ENCODE data around the gene NF2.
A peak's percentile ranks its signal among the peaks of the same experiment; 100 is the strongest.

NF2 gene

GRCh38 chr22:29700206-29700899, 96.9 kb downstream of the NF2 start:
- TF ChIP-seq, protein P1, sequence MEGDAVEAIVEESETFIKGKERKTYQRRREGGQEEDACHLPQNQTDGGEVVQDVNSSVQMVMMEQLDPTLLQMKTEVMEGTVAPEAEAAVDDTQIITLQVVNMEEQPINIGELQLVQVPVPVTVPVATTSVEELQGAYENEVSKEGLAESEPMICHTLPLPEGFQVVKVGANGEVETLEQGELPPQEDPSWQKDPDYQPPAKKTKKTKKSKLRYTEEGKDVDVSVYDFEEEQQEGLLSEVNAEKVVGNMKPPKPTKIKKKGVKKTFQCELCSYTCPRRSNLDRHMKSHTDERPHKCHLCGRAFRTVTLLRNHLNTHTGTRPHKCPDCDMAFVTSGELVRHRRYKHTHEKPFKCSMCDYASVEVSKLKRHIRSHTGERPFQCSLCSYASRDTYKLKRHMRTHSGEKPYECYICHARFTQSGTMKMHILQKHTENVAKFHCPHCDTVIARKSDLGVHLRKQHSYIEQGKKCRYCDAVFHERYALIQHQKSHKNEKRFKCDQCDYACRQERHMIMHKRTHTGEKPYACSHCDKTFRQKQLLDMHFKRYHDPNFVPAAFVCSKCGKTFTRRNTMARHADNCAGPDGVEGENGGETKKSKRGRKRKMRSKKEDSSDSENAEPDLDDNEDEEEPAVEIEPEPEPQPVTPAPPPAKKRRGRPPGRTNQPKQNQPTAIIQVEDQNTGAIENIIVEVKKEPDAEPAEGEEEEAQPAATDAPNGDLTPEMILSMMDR (IDR thresholded peaks at IDR 0.05; ENCODE audit: control insufficient read depth, insufficient read depth, low read depth, low read length, missing control alignments) = no peak
- no peak overlapping the region for H3K4me3 ChIP-seq (ENCODE audit: control insufficient read depth, low read depth, low read length)
- no peak for DNase-seq (ENCODE audit: low read depth)

GRCh38 chr22:29700900-29701154, 97.4 kb downstream of the NF2 start:
- DNase-seq (ENCODE audit: low read depth) = no peak
- no peak overlapping the region for H3K4me3 ChIP-seq (ENCODE audit: control insufficient read depth, low read depth, low read length)
- TF ChIP-seq, protein P1 (IDR thresholded peaks at IDR 0.05; ENCODE audit: control insufficient read depth, insufficient read depth, low read depth, low read length, missing control alignments) = no peak

- DNase-seq (ENCODE audit: low read depth) = no peak
- TF ChIP-seq, protein P1 (IDR thresholded peaks at IDR 0.05; ENCODE audit: control insufficient read depth, insufficient read depth, low read depth, low read length, missing control alignments) = no peak
- no peak overlapping the region for H3K4me3 ChIP-seq (ENCODE audit: control insufficient read depth, low read depth, low read length)
Observed at GRCh38 chr22:29701155-29701999, 97.9 kb downstream of the NF2 start.

DNA sequence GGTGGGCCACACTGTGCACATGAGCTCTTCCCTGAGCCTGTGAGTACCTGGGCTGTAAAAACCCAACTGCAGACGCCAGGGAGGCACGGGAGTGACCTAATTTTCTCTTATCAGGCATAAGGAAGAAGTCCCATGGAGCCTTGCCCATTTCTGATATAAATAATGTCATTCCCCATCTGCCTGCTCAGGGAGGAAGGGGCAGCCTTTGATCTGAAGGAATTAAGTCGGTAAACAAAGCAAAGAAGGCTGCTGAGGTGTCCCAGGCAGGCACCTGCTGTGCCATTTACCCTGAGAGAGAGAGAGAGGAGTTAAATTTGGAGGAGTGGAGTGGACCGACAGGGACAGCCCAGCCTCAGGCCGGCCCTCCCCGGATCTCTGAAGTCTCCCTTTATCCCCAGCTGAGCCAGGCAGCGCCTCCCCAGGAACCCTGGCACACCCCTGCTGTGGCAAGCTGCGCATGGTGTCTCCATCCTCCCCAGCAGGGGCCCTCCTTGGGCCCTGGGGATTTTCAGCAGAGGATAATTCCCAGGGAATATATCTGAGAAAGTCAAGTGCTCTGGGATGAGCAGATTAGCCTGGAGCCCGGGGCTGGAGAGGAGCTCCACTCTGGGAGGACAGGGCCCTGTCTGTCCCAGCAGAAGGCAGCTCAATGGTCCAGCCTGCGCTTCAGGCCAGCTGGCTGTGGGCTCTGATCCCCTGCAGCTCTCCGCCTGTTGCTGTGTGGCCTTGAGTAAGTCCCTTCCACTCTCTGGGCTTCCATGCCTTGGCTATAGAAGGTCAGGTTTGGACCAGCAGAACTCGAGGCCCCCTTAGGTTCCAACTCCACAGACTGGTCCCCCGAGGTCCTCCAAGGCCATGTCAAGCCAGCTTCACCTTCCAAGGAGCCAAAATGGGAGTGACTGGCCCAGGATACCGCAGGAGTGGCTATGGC, 98.8 kb downstream of the NF2 start:
- H3K4me3 ChIP-seq (ENCODE audit: control insufficient read depth, low read depth, low read length) = no peak overlapping the region
- TF ChIP-seq, protein P1 (IDR thresholded peaks at IDR 0.05; ENCODE audit: control insufficient read depth, insufficient read depth, low read depth, low read length, missing control alignments) = peak; percentile 25
- DNase-seq (ENCODE audit: low read depth) = no peak

GRCh38 chr22:29702931-29703501, 99.6 kb downstream of the NF2 start:
- TF ChIP-seq, protein P1 (IDR thresholded peaks at IDR 0.05; ENCODE audit: control insufficient read depth, insufficient read depth, low read depth, low read length, missing control alignments) = no peak
- DNase-seq (ENCODE audit: low read depth) = no peak
- H3K4me3 ChIP-seq (ENCODE audit: control insufficient read depth, low read depth, low read length) = no peak overlapping the region

DNA sequence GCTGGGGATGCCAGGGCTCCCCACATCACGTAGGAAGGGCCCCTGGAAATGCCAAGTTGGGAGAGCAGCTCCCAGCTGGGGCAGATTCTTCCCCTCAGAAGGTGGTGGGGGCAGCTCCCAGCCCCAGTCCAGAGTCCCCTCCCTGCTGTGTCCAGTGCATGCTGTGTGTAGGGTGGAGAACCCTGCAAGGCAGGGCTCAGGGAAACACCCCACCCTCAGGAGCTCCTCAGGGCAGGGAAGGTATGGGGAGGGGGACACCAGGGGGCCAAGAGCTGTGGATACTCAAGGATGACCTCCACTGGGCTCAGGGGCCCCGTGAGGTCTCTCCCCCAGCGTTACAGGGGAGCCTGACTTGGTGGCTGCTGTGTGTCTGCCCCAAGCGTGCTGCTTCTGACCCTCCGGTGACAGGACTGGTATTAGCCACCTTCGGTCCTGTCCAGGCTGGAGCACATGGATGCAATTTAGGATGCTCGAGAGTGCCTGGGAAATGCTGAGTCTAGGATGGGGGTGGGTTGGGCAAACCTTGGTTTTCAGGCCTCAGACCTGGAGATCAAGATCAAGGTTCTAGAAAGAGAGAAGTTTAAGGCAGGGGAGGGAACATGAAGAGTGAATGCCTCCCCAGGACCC, 100.2 kb downstream of the NF2 start:
- H3K4me3 ChIP-seq (ENCODE audit: control insufficient read depth, low read depth, low read length) = no peak overlapping the region
- TF ChIP-seq, protein P1 (IDR thresholded peaks at IDR 0.05; ENCODE audit: control insufficient read depth, insufficient read depth, low read depth, low read length, missing control alignments) = no peak
- DNase-seq (ENCODE audit: low read depth) = no peak

All from AG09309 (cell line).